ENCODE results near the gene RHCE.
"Not testable (repeated sequence)": the region's sequence is repeated elsewhere in the genome, so short reads cannot be mapped to it uniquely, and the experiment has no call there.

The RHCE gene

GRCh38 chr1:25420715-25421114 lies at the start of gene RHCE:
TSS of gene RHCE (minus strand) at chr1:25420825. CDS start at chr1:25420786, 39 bp downstream.
- not testable (repeated sequence) for DNase-seq (ENCODE audit: low spot score)

DNA sequence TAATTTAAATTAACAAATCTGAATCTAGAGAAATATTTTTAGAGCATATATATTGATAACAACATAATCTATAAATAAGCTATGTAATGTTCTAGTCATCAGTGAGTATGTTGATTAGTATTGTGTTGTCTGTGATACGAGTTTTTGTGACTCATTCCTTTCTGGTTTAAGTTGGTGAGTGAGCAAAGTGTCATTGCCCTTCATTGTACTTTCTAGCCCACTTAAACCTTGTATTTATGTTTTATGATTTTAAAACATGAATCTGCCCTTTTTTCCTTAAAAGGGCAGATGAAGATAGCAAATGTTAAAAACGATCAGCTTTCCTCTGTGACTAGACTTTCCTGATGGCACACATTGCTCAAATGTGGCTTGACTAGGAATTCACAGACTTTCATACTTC lies 48.6 kb upstream of the RHCE start:
- DNase-seq (ENCODE audit: low spot score): no peak

DNA sequence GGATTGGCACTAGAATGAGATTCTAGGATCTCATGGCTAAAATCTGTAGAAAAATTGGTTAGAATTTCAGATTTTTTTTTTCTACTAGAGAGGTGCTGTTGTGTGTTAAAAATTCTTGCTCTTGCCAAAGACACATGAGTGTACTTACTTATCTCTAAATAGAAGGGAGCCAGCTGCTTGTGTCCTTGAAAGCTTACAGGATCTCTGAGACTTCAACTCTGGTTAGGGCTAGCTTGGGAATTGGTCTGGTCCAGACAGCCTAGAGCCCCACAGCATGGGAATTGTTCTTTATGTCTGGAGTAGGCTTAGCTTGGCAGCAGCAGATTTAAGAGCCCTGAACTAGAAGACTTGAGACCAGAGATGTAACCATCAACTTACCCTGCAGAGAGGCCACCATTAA lies 47.4 kb upstream of the RHCE start:
- no peak for DNase-seq (ENCODE audit: low spot score)

GRCh38 chr1:25467616-25468015 lies 47.0 kb upstream of the RHCE start:
- DNase-seq (ENCODE audit: low spot score): no peak

- no peak for DNase-seq (ENCODE audit: low spot score)
Measured at GRCh38 chr1:25467193-25467592, 46.6 kb upstream of the RHCE start.

GRCh38 chr1:25462732-25463131 lies 42.1 kb upstream of the RHCE start:
- DNase-seq (ENCODE audit: low spot score): no peak

DNA sequence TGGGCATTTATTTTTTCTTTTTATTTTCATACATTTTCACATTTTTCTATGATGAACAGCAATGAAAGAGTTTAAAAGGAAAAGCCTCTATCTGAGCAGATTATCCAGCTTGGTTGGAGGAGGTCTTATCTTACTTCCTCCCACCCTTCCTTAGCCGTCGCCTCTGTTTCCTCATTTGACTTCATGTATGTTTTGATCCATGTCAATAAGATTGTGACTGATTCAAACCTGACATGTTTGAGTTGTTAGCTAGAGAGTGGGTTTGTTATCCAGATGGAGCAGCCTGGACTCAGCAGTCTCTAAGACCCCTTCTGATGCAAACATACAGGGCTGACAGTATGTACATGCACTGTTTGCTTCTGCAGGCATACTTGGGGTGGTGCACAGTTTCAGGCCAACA lies 41.2 kb upstream of the RHCE start:
- DNase-seq (ENCODE audit: low spot score): no peak

GRCh38 chr1:25460816-25461215 lies 40.2 kb upstream of the RHCE start:
- not testable (repeated sequence) for DNase-seq (ENCODE audit: low spot score)

- no peak for DNase-seq (ENCODE audit: low spot score)
Measured at GRCh38 chr1:25460020-25460419, 39.4 kb upstream of the RHCE start.

DNA sequence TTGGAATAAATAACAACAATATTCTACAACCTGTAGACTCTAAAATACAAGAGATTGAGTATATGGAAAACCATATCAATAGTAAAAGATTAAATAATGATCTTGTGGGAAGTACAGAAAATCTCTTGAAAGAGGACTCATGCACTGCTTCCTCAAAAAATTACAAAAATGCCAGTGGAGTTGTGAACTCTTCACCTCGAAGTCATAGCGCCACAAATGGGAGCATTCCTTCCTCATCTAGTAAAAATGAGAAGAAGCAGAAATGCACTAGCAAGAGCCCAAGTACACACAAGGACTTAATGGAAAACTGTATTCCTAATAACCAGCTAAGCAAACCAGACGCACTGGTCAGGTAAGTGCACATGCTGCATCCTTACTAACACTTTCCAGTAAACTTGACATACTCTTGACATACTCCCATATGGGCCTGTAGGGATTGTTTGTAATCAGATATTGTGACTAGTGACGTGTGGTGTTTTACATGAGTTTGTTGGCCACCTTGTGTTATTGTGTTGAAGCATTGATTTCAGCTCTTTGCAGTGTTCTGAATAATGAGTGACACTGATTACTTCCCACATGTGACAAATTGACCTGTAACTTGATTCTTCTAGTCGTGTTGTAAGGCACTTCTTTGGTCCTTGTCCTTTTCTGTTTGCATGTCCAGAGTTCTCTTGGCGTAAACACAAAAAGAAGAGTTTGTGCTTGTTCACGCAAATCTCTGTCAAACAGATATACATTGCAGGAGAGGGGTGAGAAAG lies 38.1 kb upstream of the RHCE start:
- no peak for DNase-seq (ENCODE audit: low spot score)

DNA sequence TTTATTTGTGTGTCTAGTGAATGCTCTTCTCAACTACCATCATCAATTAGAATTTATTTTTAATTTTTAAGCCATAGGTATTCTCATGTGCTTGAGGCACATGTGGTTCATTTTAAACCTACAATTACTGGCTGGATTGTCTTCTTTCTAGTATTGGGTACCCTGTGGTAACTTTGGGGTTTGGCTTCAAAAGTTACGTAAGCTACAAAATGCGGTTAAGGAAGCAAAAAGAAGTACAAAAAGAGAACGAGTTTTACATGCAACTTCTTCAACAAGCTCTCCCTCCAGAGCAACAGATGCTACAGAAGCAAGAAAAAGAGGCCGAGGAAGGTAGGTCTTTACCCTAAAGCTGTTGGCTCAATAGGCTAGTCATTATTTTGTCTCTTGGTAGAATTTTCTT lies 35.9 kb upstream of the RHCE start:
- no peak for DNase-seq (ENCODE audit: low spot score)

- DNase-seq (ENCODE audit: low spot score): no peak
Measured at GRCh38 chr1:25451908-25452307, 31.3 kb upstream of the RHCE start.

DNA sequence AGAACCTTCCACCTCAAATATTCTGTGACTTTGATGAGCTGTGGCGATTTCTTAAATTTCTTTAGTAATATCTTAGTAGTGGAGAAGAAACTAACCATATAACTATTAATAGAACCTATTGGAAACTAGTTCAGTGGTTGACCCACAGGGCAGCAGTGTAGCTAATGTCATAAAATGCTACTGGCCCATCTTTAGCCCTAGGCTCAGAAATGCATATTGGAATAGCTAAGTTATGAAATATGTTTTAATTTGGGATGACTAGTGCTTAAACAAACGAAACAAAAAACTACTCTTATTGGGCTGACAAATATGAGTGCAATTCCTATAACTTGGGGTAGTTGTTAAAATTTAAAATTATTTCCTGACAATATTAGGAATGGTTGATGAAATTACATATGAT lies 30.3 kb upstream of the RHCE start:
- no peak for DNase-seq (ENCODE audit: low spot score)

- DNase-seq (ENCODE audit: low spot score): no peak
Measured at GRCh38 chr1:25447547-25447946, 26.9 kb upstream of the RHCE start.

DNA sequence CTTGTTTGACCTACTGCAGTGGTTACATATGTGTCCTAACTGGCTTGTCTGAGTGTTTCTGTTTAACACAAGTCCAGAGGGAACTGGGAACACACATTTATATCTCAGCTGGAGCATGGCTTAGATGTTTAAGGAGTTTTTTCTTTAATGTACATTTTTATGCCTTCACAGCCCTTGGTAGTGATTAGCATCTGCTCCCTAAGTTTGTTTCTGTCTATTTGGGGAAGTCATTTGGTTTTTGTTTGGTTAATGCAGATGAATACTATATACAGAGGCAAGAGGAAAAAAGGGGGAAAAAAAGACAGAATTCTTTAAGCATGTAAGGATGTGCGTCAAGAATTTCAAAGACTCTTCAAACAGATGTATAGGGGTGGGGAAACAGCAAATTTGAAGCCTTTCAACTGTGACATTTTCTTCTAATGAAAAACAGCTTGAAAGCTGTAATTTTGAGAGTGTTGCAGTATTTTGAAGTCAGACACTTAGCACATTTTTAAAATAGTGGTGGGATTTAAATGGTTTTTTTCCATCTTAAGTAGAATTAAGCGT lies 25.4 kb upstream of the RHCE start:
- DNase-seq (ENCODE audit: low spot score): no peak

GRCh38 chr1:25444604-25445003 lies 24.0 kb upstream of the RHCE start:
- not testable (repeated sequence) for DNase-seq (ENCODE audit: low spot score)

DNA sequence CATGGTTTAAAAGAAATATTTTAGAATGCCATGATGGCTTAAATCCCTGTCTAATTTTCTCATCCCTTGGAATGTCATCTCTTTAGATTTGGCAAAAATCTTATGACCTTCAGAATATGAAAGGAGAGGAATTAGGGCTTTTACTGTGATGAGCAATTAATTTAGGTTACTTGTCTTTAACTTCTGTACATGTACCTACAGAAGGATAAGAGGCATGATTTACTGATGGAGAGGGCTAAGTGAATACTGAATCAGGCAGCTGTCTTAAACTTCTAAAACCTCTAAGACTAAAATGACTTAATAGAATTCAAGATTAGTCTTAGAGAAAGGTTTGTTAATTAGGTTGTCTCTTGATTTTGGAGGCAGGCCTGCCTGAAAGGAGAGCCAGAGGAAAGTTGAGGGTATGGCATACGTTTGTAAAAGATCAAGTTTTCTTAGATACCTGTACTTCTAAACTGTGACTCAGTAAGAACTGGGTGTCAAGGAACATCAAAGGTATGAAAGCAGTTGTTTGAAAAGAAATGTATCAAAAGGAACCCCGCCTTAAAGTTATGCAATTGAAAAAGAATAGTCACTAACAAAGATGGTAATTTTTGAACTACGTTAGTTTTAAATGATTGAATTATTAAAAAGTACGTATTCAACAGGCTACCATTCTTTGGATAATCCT lies 22.5 kb upstream of the RHCE start:
- DNase-seq (ENCODE audit: low spot score): no peak

DNA sequence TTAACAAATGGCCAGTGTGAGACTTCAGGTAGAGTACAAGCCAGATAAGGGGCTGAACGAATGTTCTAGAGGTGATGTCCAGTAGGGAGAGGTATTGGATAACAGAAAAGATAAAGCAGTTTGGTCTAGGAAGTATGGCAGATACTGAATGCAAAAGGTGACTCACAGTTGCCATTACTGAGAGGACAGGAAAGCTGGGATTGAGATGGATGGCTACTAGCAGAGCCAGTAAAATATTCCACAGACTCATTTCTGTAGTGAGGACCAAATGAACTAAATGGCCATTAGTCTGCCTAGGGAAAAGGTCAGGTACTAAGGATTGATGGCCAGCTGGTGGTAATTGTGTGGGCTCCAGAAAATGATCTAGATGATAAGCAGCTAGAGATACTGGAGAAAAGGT lies 21.6 kb upstream of the RHCE start:
- DNase-seq (ENCODE audit: low spot score): no peak

DNA sequence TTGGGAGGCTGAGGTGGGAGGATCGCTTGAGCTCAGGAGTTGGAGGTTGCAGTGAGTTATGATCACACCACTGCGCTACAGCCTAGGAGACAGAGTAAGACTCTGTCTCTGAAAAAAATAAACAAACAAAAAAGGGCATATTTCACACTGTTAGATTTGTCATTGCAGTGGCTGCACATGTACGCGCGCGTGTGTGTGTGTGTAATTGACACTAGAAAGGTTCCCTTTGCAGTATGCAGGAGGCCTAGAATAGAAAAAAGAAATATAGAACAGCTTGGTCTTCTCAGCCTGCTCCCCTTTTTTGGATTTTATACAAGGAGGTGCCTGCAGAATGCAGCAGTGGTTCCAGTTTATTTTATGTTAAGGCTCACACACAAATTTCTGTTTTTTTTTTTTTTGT lies 18.7 kb upstream of the RHCE start:
- DNase-seq (ENCODE audit: low spot score): no peak

DNA sequence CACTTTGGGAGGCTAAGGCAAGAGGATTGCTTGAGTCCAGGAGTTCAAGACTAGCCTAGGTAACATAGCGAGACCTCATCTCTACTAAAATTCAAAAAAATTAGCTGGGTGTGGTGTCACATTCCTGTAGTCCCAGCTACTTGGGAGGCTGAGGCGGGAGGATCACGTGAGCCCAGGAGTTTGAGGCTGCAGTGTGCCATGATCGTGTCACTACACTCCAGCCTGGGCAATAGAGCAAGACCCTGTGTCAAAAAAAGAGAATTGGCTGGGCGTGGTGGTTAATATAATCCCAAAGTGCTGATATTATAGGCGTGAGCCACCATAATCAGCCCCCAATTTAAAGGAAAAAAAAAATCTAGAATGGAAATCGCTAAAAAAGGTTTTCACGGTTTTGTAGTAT lies 17.0 kb upstream of the RHCE start:
- no peak for DNase-seq (ENCODE audit: low spot score)

DNA sequence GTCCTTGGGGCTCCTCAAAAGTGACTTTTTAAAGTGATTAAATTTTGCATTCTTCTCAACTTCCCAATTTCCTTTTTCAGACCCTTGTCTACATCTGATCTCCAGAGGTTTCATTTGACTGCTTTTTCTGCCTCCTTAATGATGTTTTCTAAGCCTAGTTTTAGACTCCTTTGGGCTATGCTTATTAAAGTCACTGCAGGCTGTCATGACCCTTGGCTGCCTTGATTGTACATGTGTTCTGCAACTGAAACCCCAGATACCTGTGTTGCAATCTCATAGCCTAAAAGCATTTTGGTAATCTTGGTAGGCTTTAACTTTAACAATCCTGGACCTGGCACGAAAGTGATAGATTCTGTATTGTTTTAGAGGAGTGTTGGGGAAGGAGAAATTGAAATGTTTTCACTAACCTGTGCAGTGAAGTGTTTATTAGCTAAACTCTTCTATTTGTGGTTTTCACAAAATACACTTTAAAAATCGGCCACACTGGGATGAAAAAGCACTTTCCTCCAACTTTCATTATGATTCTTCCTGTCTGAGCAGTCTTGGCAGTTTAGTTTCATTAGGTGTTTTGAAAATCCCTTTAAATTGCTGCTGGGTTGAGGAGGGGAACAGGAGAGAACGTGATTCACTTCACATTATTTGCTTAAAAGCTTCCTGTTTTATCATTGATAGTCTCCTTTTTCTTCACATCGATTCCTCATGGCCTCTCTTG lies 14.9 kb upstream of the RHCE start:
- no peak for DNase-seq (ENCODE audit: low spot score)

GRCh38 chr1:25433389-25434186 lies 13.0 kb upstream of the RHCE start:
- DNase-seq (ENCODE audit: low spot score): no peak

All from LoVo (cell line).